PC-9 (cell line): Measurements from ENCODE around the gene ITIH4. TPM values are rescaled to one million over a fixed set of nuclear protein-coding genes. Genes with fewer than 3 reads are reported as not detected.

Experiments used
- BruUV-seq: library from RNA; stranded (reverse); fragments of 400-500 nt; replicated peaks from 2 replicates; lab custom pipeline; 2021; lab: Mats Ljungman, UMichigan
- CTCF ChIA-PET: fragments of 300-600 bp; sonication (Branson Sonifier 250); formaldehyde crosslinking; loops from one replicate; lab custom pipeline; 2022; ENCODE audit warnings: antibody characterized with exemption; lab: Charles Lee
- POLR2A ChIA-PET: fragments of 300-600 bp; sonication (Branson Sonifier 250); formaldehyde crosslinking; loops from one replicate; lab custom pipeline; 2022; ENCODE audit warnings: antibody characterized with exemption; ENCODE audit not compliant: unreplicated experiment; lab: Charles Lee
- DNase-seq, 2 experiments: peaks; one replicate each; pipeline versions ENCODE4 v3.0.0 to v3.0.0-alpha.2; 2015 to 2022; ENCODE audit warnings: mixed read lengths in 1 of 2
- H2AFZ ChIP-seq: fragments of 200-600 bp; sonication (generic); 2 replicates; pipeline ENCODE4 v1.8.1; 2017; ENCODE audit warnings: antibody characterized with exemption
- H3F3A ChIP-seq: fragments of 200-600 bp; sonication (generic); 2 replicates; pipeline ENCODE4 v1.8.1; 2017; ENCODE audit warnings: antibody characterized with exemption, mild to moderate bottlenecking, low read depth; ENCODE audit not compliant: insufficient read depth
- H3K27ac ChIP-seq: fragments of 200-600 bp; sonication (generic); 2 replicates; pipeline ENCODE4 v1.6.1; 2016; ENCODE audit warnings: mixed run types
- H3K27me3 ChIP-seq: fragments of 200-600 bp; sonication (generic); 2 replicates; pipeline ENCODE4 v1.6.1; 2016; ENCODE audit warnings: low read depth, mixed run types; ENCODE audit not compliant: insufficient read depth
- H3K36me3 ChIP-seq: fragments of 200-600 bp; sonication (generic); 2 replicates; pipeline ENCODE4 v1.6.1; 2016; ENCODE audit warnings: low read depth, mixed run types
- H3K4me1 ChIP-seq: fragments of 200-600 bp; sonication (generic); replicated peaks from 2 replicates; pipeline ENCODE4 v1.6.1; 2016; ENCODE audit warnings: mixed run types; ENCODE audit not compliant: insufficient read depth
- H3K4me2 ChIP-seq: fragments of 200-600 bp; sonication (generic); 2 replicates; pipeline ENCODE4 v1.6.1; 2017; ENCODE audit warnings: mixed run types
- H3K4me3 ChIP-seq: fragments of 200-600 bp; sonication (generic); 2 replicates; pipeline ENCODE4 v1.6.1; 2016; ENCODE audit warnings: mixed run types
- H3K79me2 ChIP-seq: fragments of 200-600 bp; sonication (generic); 2 replicates; pipeline ENCODE4 v1.6.1; 2017; ENCODE audit warnings: low read depth, mixed run types
- H3K9me2 ChIP-seq: fragments of 200-600 bp; sonication (generic); 2 replicates; pipeline ENCODE4 v1.8.1; 2017; ENCODE audit warnings: mild to moderate bottlenecking; ENCODE audit not compliant: insufficient read depth
- H3K9me3 ChIP-seq: fragments of 200-600 bp; sonication (generic); 2 replicates; pipeline ENCODE4 v1.8.1; 2016; ENCODE audit warnings: low read depth; ENCODE audit not compliant: insufficient read depth
- H4K20me1 ChIP-seq: fragments of 200-600 bp; sonication (generic); 2 replicates; pipeline ENCODE4 v1.8.1; 2017; ENCODE audit not compliant: insufficient read depth
- EZH2 ChIP-seq: fragments of 200-600 bp; sonication (generic); IDR thresholded peaks from 2 replicates; pipeline ENCODE4 v1.8.0; 2017; ENCODE audit warnings: antibody characterized with exemption, low read depth
- intact Hi-C: fragments of 100-400 bp; cut with micrococcal nuclease; formaldehyde crosslinking; loops from one replicate; pipeline ENCODE4 v1.10.0; 2022; ENCODE audit not compliant: unreplicated experiment
- total RNA-seq: library from RNA; stranded (reverse); gene quantifications from 2 replicates; pipeline ENCODE4 v1.2.3, GENCODE V29; 2021
- TF ChIP-seq, protein P1 (sequence below): fragments of 200-600 bp; sonication (generic); conservative IDR thresholded peaks from 2 replicates; pipeline ENCODE4 v1.6.1; 2017; ENCODE audit warnings: mixed run types, antibody characterized with exemption, mild to moderate bottlenecking, moderate library complexity

Gene ITIH4
- total RNA-seq, 1 experiment from 2014 or later: 2.5 TPM

DNA sequence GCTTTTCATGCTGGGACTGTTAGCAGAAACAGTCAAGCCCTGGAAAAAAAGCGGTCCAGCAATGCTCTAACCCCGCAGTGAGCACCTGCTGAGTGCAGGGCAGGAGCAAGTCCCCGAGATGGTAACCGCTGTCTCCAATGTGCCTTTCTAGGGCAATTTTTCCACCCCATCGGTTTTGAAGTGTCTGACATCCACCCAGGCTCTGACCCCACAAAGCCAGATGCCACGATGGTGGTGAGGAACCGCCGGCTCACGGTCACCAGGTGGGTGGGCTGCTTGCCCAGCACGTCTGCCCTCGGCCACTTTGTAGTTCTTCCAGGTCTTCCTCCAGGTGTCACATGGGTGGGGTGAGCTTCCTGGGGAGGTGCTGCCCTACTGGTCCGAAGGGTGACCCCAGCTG lies 39.1 kb downstream of the ITIH4 start:
- no peak for TF ChIP-seq EZH2
- TF ChIP-seq, protein P1, sequence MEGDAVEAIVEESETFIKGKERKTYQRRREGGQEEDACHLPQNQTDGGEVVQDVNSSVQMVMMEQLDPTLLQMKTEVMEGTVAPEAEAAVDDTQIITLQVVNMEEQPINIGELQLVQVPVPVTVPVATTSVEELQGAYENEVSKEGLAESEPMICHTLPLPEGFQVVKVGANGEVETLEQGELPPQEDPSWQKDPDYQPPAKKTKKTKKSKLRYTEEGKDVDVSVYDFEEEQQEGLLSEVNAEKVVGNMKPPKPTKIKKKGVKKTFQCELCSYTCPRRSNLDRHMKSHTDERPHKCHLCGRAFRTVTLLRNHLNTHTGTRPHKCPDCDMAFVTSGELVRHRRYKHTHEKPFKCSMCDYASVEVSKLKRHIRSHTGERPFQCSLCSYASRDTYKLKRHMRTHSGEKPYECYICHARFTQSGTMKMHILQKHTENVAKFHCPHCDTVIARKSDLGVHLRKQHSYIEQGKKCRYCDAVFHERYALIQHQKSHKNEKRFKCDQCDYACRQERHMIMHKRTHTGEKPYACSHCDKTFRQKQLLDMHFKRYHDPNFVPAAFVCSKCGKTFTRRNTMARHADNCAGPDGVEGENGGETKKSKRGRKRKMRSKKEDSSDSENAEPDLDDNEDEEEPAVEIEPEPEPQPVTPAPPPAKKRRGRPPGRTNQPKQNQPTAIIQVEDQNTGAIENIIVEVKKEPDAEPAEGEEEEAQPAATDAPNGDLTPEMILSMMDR: no peak
- no TSS peak for BruUV-seq
- no peak overlapping the region for H2AFZ ChIP-seq
- ChIA-PET CTCF (no interaction called here), POLR2A (no interaction called here)
- no peak overlapping the region for H3K4me3 ChIP-seq
- no peaks in the 10 kb centered on the region for H3K9me2 ChIP-seq
- no peaks in the 10 kb centered on the region for H3K9me3 ChIP-seq
- H3K4me2 ChIP-seq: no peak overlapping the region
- DNase-seq: no peak
- no peak overlapping the region for H3K27ac ChIP-seq
- H3K4me1 ChIP-seq: no peaks in the 10 kb centered on the region
- intact Hi-C loops: no loop called here
- no peaks in the 10 kb centered on the region for H3K79me2 ChIP-seq
- H4K20me1 ChIP-seq: no peaks in the 10 kb centered on the region
- H3F3A ChIP-seq: no peaks in the 10 kb centered on the region
- H3K36me3 ChIP-seq: no peaks in the 10 kb centered on the region
- peaks cover 13% of the 10 kb centered on the region for H3K27me3 ChIP-seq

DNA sequence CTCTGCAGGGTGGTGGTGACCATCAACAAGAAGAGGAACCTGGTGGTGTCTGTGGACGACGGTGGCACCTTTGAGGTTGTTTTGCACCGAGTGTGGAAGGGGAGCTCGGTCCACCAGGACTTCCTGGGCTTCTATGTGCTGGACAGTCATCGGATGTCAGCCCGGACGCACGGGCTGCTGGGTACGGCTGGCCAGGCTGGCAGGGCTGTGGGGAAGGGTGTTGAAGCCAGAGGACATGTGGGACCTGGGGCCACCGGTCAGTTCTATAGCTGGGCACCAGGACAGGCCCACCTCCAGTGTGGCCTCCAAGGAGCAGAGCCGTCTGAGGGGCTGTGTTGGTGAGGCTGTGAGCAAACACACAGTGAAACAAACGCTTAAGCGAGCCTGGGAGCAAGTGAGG lies 39.7 kb downstream of the ITIH4 start:
- CTCF ChIA-PET: no interaction called here
- peaks cover 19% of the 10 kb centered on the region for H3K27me3 ChIP-seq

DNA sequence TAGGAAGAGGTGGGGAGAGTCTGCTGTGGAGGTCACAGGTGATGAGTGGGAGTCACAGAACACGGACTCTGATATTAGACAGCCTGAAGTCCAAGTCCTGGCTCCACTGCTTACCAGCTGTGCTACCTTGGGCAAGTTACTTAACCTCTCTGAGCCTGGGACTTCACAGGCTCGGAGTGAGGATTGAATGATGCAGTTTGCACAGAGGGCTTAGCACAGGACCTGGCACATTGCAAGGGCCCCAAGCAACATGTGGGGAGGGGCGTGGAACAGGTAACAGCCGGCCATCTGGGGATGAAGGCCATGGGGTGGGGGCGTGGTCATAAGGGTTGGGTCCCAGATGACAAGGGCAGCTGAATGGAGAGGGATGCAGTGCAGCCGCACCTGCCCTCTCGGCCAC lies 40.1 kb downstream of the ITIH4 start:
- no peak overlapping the region for H2AFZ ChIP-seq
- POLR2A ChIA-PET: interaction anchor here (0.6 kb wide), 1 partner anchor 9 kb away, joined by 3 read pairs; no protein-coding TSS in a partner anchor
- no peaks in the 10 kb centered on the region for H3K9me2 ChIP-seq
- H3K4me3 ChIP-seq: no peak overlapping the region
- intact Hi-C loops: no loop called here
- no peaks in the 10 kb centered on the region for H4K20me1 ChIP-seq
- H3K36me3 ChIP-seq: no peaks in the 10 kb centered on the region
- H3K79me2 ChIP-seq: no peaks in the 10 kb centered on the region
- no TSS peak for BruUV-seq
- no peak overlapping the region for H3K27ac ChIP-seq
- TF ChIP-seq, protein P1: no peak
- no peak for TF ChIP-seq EZH2
- peaks cover 23% of the 10 kb centered on the region for H3K27me3 ChIP-seq
- CTCF ChIA-PET: no interaction called here
- no peak for DNase-seq
- H3K4me1 ChIP-seq: no peaks in the 10 kb centered on the region
- H3K4me2 ChIP-seq: no peak overlapping the region
- H3K9me3 ChIP-seq: no peaks in the 10 kb centered on the region
- H3F3A ChIP-seq: no peaks in the 10 kb centered on the region

More for the DNA sequence above, 39.7 kb downstream of the ITIH4 start:
- POLR2A ChIA-PET: interaction anchor here (0.6 kb wide), 1 partner anchor 8 kb away, joined by 3 read pairs; no protein-coding TSS in a partner anchor
- Histone ChIP-seq H3F3A (no peaks in the 10 kb centered on the region), H3K27ac (no peak overlapping the region), H2AFZ (no peak overlapping the region), H4K20me1 (no peaks in the 10 kb centered on the region), H3K9me2 (no peaks in the 10 kb centered on the region), H3K4me2 (no peak overlapping the region), H3K36me3 (no peaks in the 10 kb centered on the region), H3K4me3 (no peak overlapping the region), H3K4me1 (no peaks in the 10 kb centered on the region), H3K9me3 (no peaks in the 10 kb centered on the region), H3K79me2 (no peaks in the 10 kb centered on the region)
- TF ChIP-seq EZH2: no peak
- TF ChIP-seq, protein P1: no peak
- DNase-seq: no peak
- BruUV-seq: no TSS peak
- intact Hi-C loops: no loop called here
